ENCODE measurements around the gene OBSL1.

Gene OBSL1

GRCh38 chr2:219548990-219549389, 22.3 kb downstream of the OBSL1 start:
- DNase-seq = no peak

DNA sequence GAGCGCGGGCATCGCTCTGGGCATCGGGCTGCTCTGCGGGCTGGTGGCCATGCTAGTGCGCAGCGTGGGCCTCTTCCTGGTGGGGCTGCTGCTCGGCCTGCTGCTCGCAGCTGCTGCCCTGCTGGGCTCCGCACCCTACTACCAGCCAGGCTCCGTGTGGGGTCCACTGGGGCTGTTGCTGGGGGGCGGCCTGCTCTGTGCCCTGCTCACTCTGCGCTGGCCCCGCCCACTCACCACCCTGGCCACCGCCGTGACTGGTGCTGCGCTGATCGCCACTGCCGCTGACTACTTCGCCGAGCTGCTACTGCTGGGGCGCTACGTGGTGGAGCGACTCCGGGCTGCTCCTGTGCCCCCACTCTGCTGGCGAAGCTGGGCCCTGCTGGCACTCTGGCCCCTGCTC, 23.7 kb downstream of the OBSL1 start:
- no peak for DNase-seq

DNA sequence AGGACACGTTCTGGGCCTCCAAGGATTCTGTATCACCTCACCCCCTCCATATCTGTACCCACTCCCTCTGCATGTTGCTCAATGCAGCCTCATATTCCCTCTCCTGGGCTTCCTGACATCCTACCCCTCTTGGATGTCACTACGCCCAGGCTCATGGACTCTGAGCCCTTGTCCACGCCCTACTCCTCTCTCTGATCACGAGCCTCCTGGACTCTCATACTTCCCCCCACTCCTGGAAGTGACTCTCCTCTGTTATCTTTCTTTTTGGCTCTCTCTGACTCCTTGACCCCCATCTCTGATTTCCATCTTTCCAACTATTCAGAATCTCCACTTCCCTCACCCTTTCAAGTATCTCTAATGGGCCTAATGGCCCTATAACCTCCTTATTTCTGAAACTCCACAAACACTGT, 25.4 kb downstream of the OBSL1 start:
- DNase-seq = no peak

- no peak for DNase-seq
Measured at GRCh38 chr2:219545295-219545942, 25.9 kb downstream of the OBSL1 start.

DNA sequence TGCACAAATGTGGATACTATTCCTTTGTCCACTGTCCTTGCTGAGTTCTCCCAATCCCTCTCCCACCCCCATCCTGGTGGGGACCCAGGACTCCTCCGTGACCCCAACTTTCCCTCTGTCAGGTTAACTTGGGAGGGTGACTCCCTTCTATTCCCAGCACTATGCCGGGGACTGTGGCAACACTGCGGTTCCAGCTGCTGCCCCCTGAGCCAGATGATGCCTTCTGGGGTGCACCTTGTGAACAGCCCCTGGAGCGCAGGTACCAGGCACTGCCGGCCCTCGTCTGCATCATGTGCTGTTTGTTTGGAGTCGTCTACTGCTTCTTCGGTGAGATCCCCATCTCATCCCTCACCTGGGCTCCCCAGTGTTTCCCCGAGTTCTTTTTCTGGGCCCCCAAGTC, 26.8 kb downstream of the OBSL1 start:
- no peak for DNase-seq

DNA sequence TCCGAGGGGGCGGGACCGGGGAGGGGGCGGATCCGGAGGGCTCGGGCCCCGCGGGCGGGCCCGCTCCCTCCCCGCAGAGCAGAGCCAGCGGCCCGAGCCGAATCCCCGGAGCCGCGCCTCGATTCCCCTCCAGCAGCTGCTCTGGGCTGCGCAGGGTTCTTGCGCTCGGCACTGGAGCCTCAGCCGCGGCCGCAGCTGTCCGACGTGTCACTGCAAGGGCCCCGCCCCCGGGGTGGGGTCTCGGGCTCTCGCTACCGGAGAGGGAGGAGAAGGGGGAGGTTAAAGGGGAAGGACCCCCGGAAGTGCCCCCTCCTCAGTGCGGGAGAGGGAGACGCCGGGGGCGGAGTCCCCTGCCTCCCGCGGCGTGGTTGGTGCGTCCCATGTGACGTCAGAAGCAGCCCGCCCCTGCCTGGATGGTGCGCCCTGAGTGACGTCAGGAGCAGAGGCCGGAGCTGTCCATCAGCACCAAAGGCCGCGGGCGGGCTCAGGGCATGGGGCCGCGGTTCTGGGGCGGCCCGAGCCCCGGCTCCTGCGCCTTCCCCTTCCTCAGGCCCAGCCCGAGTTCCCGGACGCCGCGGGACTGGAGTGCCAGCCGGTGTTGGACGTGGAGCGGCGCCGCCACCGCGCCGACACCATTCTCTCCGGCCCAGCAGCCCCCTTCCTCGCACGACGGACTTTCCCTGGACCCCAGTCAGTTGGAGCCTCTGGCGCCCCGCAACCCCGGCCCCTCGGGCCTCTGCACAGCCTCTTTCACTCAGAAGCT, 27.6 kb downstream of the OBSL1 start, which contains the start of the genes CHPF and TMEM198:
CHPF (minus strand) TSS at position 214 of the 763 bp plus-strand sequence. CDS start 271 bp downstream, outside the sequence.
TMEM198 (plus strand) TSS at position 433 of the 763 bp plus-strand sequence. CDS start 700 bp downstream, outside the sequence.
- DNase-seq = peak; percentile 99

DNA sequence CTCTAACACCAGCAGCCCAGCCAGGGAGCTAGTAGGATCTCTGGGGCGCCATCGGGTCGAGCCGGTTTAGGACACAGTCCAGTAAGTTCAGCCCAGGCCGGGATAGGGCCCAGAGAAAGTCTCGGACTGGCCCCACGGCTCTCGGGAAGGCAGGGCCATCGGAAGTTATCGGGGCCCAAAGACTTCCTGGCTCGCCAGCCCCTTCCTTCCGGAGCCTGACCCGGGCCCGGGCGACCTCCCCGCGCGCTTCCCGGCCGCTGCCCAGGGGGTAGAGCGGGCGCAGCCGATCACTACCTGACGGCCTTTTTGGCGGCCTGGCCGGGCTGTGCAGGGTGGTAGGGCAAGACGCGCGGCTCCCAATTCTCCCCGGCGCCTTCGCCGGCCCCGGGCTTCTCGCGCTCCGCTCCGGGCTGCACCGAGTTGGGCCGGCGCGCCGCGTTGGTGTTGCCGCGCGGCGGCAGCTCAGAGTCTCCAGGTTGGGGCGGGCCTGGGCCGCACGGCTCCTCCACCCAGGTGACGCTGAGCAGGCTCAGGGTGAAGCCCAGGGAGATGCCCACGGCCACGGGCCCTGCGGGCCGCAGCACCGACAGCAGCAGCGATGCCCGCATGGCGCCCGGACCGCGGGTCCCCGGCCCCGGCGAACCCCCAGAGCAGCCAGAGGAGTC, 28.3 kb downstream of the OBSL1 start:
- DNase-seq = peak; percentile 14

- peak; percentile 61 for DNase-seq
Measured at GRCh38 chr2:219541611-219542180, 29.6 kb downstream of the OBSL1 start.

GRCh38 chr2:219540784-219541504, 30.4 kb downstream of the OBSL1 start:
- DNase-seq = no peak

- DNase-seq = no peak
Measured at GRCh38 chr2:219539926-219540678, 31.2 kb downstream of the OBSL1 start.

DNA sequence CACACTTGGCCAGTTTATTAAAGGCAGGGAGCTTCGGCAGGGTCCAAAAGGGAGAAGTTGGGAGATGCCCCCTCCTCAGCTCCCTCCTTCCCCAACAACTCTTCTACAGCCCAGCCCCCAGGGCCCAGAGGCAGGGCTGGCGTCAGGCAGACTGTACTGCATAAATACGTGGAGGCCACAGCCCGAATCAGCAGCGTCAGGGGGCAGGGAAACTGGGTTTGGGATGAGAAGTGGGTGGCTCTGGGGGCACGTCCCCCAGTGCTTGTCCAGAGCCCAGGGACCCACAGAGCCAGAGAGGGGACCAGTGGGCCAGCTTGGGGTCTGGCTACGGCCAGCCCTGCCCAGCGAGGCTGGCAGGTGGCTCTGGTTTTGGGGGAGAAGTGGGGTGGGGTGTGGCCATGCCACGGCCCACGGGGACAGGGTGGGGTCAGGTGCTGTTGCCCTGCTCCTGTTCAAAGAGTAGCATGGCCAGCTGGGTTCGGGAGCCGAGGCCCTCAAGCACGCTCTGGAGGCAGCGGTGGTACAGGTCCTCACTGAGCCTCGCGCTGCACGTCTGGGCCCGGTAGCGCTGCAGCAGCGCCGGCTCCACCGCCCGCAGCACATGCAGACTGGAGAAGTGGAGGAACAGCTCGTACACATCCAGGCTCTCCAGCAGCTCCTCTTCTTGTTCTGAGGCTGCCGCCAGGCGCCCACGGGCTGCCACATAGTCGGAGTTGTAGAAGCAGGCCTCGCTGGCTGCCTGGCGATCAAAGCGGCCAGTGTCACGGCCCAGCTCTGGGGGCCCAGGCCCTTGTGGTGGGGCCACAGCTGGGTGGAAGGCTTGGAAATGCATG, 32.2 kb downstream of the OBSL1 start:
- DNase-seq = no peak

GRCh38 chr2:219538504-219538951, 32.8 kb downstream of the OBSL1 start:
- peak; percentile 61 for DNase-seq

DNA sequence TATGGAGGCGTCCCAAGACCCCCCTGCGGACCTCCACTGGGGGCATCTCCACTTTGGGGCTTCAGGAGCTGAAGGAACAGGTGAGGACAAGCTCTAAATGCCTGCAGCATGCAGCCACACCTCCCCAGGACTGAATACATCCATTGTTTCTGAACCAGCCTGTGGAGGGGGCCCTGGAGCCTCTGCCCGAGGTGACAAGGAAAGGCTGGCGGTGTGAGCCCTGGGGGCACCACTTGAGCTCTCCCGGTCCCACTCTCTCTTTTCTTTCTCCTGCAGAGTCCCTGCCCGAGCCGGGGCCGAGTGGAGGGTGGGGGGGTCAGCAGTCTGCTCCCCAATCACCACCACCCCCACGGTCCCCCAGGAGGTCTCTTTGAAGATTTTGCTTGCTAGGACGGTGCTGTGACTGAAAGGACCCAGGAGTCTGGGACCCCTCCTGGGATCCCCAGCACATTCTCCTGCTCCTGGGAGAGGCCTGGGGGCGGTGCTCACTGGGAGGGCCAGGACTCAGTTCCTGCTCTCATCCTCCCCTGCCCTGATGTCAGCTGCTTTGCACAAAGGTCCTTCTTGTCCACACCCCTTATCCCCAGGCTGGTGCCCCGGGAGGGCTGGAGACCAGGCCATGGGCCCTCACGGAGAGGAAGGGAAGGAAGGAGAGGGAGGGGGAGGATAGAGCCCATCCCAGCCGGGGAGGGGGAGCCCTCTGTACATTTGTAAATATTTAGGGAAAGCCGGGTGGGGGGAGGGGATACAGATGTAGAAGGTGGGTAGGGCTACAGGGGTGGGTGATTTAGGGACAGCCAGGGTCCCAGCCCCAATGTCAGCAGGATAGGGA, 33.5 kb downstream of the OBSL1 start:
- no peak for DNase-seq

DNA sequence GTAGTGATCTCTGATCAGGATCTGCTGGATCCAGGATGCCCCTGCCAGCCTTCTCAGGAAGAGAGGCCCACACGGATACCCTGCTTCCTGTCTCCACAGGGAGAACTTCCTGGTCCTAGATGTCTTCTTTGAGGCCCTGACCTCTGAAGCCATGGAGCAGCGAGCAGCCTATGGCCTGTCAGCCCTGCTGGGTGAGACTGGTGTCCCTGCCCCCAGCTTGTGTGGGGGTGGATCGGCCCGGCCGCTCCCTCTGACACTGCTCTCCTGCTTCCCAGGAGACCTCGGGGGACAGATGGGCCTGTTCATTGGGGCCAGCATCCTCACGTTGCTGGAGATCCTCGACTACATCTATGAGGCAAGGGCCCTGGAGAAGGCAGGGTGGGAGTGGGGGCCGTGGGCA, 34.4 kb downstream of the OBSL1 start:
- no peak for DNase-seq

DNA sequence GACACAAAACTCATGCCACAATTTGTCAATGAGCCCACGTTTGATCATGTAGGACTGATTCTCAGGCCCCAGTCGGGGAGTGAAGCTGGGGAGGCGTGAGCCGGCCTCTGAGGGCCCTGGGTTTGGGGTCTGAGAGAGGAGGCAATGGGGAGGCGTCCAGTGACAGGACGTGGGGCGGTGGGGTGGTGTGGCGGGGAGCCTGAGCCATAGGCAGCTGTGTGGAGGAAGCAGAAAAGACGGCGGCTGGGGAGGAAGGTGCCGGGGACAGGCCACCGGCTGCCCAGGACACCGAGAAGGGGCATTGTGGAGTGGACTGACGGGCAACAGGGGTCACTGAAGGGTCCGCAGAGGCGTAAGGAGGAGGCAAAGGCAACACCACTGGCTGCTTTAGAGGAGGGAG, 34.9 kb downstream of the OBSL1 start:
- no peak for DNase-seq

DNA sequence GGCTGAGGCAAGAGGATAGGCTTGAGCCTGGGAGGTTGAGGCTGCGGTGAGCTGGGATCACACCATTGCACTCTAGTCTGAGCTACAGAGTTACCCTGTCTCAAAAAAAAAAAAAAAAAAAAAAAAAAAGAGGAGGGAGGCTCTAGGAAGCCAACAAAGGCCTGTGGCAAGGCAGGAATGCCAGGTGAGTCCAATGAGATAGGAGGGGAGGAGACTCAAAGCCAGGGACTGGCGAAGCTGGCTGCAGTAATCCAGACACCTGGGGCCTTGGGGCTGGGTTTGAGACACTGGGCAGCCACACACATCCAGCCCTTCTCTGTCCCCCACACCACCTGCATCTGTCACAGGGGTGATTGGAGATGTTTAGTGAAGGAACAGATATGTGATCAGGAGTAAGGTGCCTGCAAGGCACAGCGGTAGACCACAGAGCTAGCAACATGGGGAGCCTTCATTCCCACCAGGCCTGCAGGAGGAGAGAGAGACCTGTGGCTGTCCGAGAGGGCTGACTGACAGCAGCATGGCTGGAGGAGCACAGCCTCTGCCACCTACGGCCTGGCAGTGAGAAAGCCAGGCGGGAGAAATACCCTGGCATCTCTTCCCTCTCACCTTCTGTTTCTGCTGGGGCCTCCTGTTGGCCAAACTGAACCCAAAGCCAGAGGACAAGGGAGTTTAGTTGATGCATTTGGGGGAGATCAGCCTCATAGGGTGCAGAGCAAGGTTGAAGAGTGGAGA, 37.2 kb downstream of the OBSL1 start:
- DNase-seq = no peak

DNA sequence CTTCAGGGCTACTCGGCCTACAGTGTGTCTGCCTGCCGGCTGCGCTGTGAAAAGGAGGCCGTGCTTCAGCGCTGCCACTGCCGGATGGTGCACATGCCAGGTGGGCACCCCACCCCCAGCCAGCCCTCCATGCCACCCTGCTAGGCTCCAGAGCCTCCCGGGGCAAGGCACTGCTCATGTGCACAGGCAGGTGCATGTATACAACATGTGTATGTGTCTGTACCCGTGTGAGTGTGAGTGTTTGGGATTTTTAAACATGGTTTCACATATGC, 39.0 kb downstream of the OBSL1 start:
- no peak for DNase-seq

DNA sequence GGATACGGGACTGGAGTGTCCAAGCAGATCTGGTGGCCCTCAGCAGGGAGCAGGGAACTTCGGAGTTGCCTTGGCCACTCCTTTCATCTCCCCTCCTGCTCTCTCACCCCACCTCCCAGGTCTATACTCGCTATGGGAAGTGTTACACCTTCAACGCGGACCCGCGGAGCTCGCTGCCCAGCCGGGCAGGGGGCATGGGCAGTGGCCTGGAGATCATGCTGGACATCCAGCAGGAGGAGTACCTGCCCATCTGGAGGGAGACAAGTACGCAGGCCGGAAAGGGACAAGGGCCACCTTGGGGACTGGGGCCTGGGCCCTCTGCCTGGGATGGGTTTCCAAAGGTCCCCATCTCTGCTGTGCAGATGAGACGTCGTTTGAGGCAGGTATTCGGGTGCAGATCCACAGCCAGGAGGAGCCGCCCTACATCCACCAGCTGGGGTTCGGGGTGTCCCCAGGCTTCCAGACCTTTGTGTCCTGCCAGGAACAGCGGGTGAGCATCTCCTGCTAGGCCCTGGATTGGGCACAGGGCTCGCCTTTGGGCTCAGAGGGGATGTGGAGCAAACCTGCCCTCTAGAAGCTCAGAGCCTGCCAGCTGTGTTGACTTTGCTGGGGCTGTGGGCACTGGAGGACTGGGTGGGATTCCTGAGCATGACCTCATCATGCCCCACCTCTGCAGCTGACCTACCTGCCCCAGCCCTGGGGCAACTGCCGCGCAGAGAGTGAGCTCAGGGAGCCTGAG, 39.5 kb downstream of the OBSL1 start:
- no peak for DNase-seq
